Stimulated activated CD4-positive, alpha-beta T cell treated with anti-CD3 and anti-CD28 coated beads, TNF-alpha, amount 100 ng/mL, for 24 hours (primary cell): ENCODE results near the gene SLITRK5.

ENCODE experiments used
- DNase-seq, 3 experiments: peaks; one replicate each; pipeline ENCODE4 v3.0.0-alpha.2; 2020; ENCODE audit warnings: low read depth in 3 of 3

Gene SLITRK5

GRCh38 chr13:87709947-87710346 lies 38.8 kb downstream of the SLITRK5 start:
- no peak for DNase-seq

- DNase-seq = no peak
These were observed 40.8 kb downstream of the SLITRK5 start for GRCh38 chr13:87712012-87712411.
